DOHH2 (cell line): Measurements from ENCODE around the gene DHRS11.
A peak's percentile ranks its signal among the peaks of the same experiment; 100 is the strongest.

Experiments
- CTCF ChIP-seq: fragments of 200-600 bp; sonication (generic); IDR thresholded peaks from one replicate; pipeline ENCODE4 v1.5.1; 2014; ENCODE audit warnings: antibody characterized with exemption, mild to moderate bottlenecking, low read depth, low read length; ENCODE audit not compliant: poor library complexity, severe bottlenecking
- EZH2phosphoT487 ChIP-seq: fragments of 200-600 bp; sonication (generic); IDR thresholded peaks from 2 replicates; pipeline ENCODE4 v1.6.1; 2017; ENCODE audit warnings: borderline replicate concordance, mild to moderate bottlenecking, antibody characterized with exemption, low read length, moderate library complexity, mixed read lengths

- peak; percentile 11 for TF ChIP-seq CTCF
- no peak for TF ChIP-seq EZH2phosphoT487
These were observed 9.8 kb downstream of the DHRS11 start, which contains the start of gene MRM1 for GRCh38 chr17:36601303-36602029.
